Panc1 (cell line): ENCODE data around the gene UPP1.

Experiments
- SIN3A ChIP-seq: IDR thresholded peaks from 2 replicates; pipeline ENCODE4 v1.6.1; 2012; ENCODE audit warnings: low read depth, mild to moderate bottlenecking, low read length, moderate library complexity, borderline replicate concordance; ENCODE audit not compliant: insufficient read depth
- TF ChIP-seq, protein P1 (sequence below): fragments of 450-650 bp; IDR thresholded peaks from 2 replicates; pipeline ENCODE4 v1.5.1; 2017; ENCODE audit warnings: mild to moderate bottlenecking

DNA sequence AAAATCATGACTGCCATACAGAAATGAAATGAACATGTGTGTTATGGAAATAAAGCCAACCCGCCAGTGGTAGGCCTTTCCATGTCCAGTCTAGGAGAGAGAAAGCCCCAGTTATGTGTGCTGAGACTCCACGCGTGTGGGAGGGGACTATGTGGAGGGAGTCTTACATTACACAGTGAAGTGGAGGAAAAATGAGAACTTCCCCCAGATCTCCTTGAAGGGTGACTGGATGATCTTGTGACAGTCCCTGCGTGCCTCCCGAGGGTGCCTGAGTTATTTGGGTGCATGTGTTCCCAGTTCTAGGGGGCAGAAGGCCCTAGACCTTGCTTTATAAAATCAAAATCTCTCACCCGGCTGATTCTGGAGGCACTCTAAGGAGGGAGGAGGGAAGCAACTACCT lies 24.2 kb downstream of the UPP1 start:
- TF ChIP-seq, protein P1, sequence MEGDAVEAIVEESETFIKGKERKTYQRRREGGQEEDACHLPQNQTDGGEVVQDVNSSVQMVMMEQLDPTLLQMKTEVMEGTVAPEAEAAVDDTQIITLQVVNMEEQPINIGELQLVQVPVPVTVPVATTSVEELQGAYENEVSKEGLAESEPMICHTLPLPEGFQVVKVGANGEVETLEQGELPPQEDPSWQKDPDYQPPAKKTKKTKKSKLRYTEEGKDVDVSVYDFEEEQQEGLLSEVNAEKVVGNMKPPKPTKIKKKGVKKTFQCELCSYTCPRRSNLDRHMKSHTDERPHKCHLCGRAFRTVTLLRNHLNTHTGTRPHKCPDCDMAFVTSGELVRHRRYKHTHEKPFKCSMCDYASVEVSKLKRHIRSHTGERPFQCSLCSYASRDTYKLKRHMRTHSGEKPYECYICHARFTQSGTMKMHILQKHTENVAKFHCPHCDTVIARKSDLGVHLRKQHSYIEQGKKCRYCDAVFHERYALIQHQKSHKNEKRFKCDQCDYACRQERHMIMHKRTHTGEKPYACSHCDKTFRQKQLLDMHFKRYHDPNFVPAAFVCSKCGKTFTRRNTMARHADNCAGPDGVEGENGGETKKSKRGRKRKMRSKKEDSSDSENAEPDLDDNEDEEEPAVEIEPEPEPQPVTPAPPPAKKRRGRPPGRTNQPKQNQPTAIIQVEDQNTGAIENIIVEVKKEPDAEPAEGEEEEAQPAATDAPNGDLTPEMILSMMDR, result no peak
- TF ChIP-seq SIN3A, result no peak
